ENCODE measurements around the gene PAK5.

- TF ChIP-seq POLR2A (IDR thresholded peaks at IDR 0.05): no peak
- no peak for TF ChIP-seq CTCF (IDR thresholded peaks at IDR 0.05)
- no peak for TF ChIP-seq POLR2AphosphoS5 (IDR thresholded peaks at IDR 0.05; ENCODE audit: insufficient read depth in 1 of 2, low read depth in 1 of 2)
Measured at GRCh38 chr20:9573335-9574151, 265.3 kb downstream of the PAK5 start.
